Lower leg skin (tissue), 4 donors: Measurements from ENCODE around the gene PIK3CA. TPM values are rescaled to one million over a fixed set of nuclear protein-coding genes. Genes with fewer than 3 reads are reported as not detected.
"Not testable (repeated sequence)": the region's sequence is repeated elsewhere in the genome, so short reads cannot be mapped to it uniquely, and the experiment has no call there.

Experiments
- DNase-seq, 2 donors: peaks; one replicate each; pipeline ENCODE4 v3.0.0-alpha.2; 2019; ENCODE audit warnings: low spot score in 2 of 2
- H3K4me3 ChIP-seq: fragments of 200-600 bp; sonication (generic); 2 replicates; pipeline ENCODE4 v1.5.1; 2017; ENCODE audit warnings: mild to moderate bottlenecking, low read depth; ENCODE audit not compliant: poor library complexity, severe bottlenecking
- POLR2A ChIP-seq, 2 donors: fragments of 450-650 bp; IDR thresholded peaks; one replicate each; pipeline ENCODE4 v1.6.1; 2016 to 2017; ENCODE audit warnings: antibody characterized with exemption in 2 of 2, mild to moderate bottlenecking in 1 of 2, moderate library complexity in 1 of 2
- WGBS, 2 donors: methylation state at CpG; one replicate each; pipeline ENCODE4 v1.1.5; 2018; 5-methylcytosine and 5-hydroxymethylcytosine counted together
- intact Hi-C: fragments of 100-400 bp; cut with DNase I; formaldehyde crosslinking; loops from one replicate; pipeline ENCODE4 v1.15.0; 2023; ENCODE audit warnings: low total_unique reads
- total RNA-seq, 4 donors: library from RNA; depleted of rRNA; stranded (reverse); fragments of >200 nt; gene quantifications; one replicate each; pipeline ENCODE4 v1.1.0, GENCODE V29; 2016
- TF ChIP-seq, protein P1 (sequence below), 3 donors: fragments of 450-650 bp; IDR thresholded peaks; one replicate each; pipeline ENCODE4 v1.5.1; 2016; ENCODE audit warnings: antibody characterized with exemption in 3 of 3, mild to moderate bottlenecking in 3 of 3, moderate library complexity in 2 of 3

The PIK3CA gene
- total RNA-seq, 4 donors from 2014 or later: 18.4 to 22.4 (median 21.3) TPM

DNA sequence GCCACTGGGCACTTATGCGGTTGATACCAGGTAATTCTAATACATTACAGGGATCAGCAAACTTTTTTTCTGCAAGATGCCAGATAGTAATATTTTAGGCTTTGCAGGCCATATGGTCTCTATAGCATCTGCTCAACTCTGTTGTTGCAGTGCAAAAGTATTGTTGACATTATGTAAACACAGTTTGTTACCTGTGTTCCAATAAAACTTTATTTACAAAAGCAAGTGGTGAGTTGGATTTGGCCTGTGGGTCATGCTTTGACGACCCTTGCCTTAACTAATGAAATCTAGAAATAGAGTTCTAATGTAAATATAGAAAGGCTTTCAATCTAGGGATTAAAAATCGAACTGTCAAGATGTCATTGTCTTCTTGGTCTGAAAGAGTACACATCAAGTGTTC, 44.4 kb downstream of the PIK3CA start:
- WGBS, 2 donors: 89 to 93% methylated on average over 3 of the region's 3 CpGs
- intact Hi-C loops: no loop called here
- no peak for DNase-seq
- no peak overlapping the region for H3K4me3 ChIP-seq
- TF ChIP-seq, protein P1, sequence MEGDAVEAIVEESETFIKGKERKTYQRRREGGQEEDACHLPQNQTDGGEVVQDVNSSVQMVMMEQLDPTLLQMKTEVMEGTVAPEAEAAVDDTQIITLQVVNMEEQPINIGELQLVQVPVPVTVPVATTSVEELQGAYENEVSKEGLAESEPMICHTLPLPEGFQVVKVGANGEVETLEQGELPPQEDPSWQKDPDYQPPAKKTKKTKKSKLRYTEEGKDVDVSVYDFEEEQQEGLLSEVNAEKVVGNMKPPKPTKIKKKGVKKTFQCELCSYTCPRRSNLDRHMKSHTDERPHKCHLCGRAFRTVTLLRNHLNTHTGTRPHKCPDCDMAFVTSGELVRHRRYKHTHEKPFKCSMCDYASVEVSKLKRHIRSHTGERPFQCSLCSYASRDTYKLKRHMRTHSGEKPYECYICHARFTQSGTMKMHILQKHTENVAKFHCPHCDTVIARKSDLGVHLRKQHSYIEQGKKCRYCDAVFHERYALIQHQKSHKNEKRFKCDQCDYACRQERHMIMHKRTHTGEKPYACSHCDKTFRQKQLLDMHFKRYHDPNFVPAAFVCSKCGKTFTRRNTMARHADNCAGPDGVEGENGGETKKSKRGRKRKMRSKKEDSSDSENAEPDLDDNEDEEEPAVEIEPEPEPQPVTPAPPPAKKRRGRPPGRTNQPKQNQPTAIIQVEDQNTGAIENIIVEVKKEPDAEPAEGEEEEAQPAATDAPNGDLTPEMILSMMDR (IDR thresholded peaks at IDR 0.05): no peak
- no peak for TF ChIP-seq POLR2A (IDR thresholded peaks at IDR 0.05)

GRCh38 chr3:179194931-179195330, 46.8 kb downstream of the PIK3CA start:
- no peak for DNase-seq
- TF ChIP-seq, protein P1 (IDR thresholded peaks at IDR 0.05): no peak
- TF ChIP-seq POLR2A (IDR thresholded peaks at IDR 0.05): no peak
- no peak overlapping the region for H3K4me3 ChIP-seq
- 75 to 80% methylated on average over 4 of the region's 4 CpGs for WGBS, 2 donors
- intact Hi-C loops: no loop called here

GRCh38 chr3:179196098-179196497, 47.9 kb downstream of the PIK3CA start:
- H3K4me3 ChIP-seq: no peak overlapping the region
- intact Hi-C loops: no loop called here
- no peak for TF ChIP-seq POLR2A (IDR thresholded peaks at IDR 0.05)
- TF ChIP-seq, protein P1 (IDR thresholded peaks at IDR 0.05): no peak
- WGBS, 2 donors: 18 to 28% methylated on average over 1 of the region's 1 CpG
- no peak for DNase-seq

GRCh38 chr3:179196700-179197099, 48.5 kb downstream of the PIK3CA start:
- H3K4me3 ChIP-seq: no peak overlapping the region
- intact Hi-C loops: no loop called here
- TF ChIP-seq POLR2A (IDR thresholded peaks at IDR 0.05): no peak
- TF ChIP-seq, protein P1 (IDR thresholded peaks at IDR 0.05): no peak
- no peak for DNase-seq
- 93 to 94% methylated on average over 4 of the region's 4 CpGs for WGBS, 2 donors

GRCh38 chr3:179200790-179201189, 52.6 kb downstream of the PIK3CA start:
- WGBS, 2 donors: 95 to 96% methylated on average over 2 of the region's 2 CpGs
- intact Hi-C loops: no loop called here
- H3K4me3 ChIP-seq: no peak overlapping the region
- no peak for DNase-seq
- TF ChIP-seq POLR2A (IDR thresholded peaks at IDR 0.05): no peak
- TF ChIP-seq, protein P1 (IDR thresholded peaks at IDR 0.05): no peak

- DNase-seq, H3K4me3 ChIP-seq, intact Hi-C loops: not testable (repeated sequence)
- WGBS, 2 donors: 100% methylated on average over 1 of the region's 1 CpG
Observed at GRCh38 chr3:179215550-179215949, 67.4 kb downstream of the PIK3CA start.

DNA sequence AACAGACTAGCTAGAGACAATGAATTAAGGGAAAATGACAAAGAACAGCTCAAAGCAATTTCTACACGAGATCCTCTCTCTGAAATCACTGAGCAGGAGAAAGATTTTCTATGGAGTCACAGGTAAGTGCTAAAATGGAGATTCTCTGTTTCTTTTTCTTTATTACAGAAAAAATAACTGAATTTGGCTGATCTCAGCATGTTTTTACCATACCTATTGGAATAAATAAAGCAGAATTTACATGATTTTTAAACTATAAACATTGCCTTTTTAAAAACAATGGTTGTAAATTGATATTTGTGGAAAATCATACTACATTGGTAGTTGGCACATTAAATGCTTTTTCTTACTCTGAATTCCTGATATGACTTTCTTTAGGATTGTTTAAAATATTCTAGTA, 70.1 kb downstream of the PIK3CA start:
- DNase-seq, H3K4me3 ChIP-seq, intact Hi-C loops: not testable (repeated sequence)
- 85 to 87% methylated on average over 1 of the region's 1 CpG for WGBS, 2 donors
